NCI-H446 (cell line): Measurements from ENCODE around the gene TSPYL1.
"Not testable (repeated sequence)": the region's sequence is repeated elsewhere in the genome, so short reads cannot be mapped to it uniquely, and the experiment has no call there.

ENCODE experiments used
- DNase-seq, 2 experiments: peaks; one replicate each; lab custom pipeline; 2025; lab: John Stamatoyannopoulos, UW

TSPYL1 gene

DNA sequence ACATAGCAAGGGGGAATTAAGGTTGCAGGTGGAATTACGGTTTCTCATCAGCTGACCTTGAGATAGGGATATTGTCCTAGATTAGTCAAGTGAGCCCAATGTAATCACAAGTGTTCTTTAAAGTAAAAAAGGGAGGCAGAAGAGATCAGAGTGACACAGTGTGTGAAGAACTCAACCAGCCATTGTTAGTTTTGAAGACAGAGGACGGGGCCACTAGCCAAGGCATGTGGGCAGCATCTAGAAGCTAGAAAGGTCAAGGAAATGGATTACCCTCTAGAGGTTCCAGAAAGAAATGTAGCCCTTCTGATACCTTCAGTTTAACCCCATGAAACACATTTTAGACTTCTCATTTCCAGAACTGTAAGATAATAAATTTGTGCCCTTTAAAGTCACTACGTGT is 18.5 kb upstream of the TSPYL1 start:
- DNase-seq = no peak

DNA sequence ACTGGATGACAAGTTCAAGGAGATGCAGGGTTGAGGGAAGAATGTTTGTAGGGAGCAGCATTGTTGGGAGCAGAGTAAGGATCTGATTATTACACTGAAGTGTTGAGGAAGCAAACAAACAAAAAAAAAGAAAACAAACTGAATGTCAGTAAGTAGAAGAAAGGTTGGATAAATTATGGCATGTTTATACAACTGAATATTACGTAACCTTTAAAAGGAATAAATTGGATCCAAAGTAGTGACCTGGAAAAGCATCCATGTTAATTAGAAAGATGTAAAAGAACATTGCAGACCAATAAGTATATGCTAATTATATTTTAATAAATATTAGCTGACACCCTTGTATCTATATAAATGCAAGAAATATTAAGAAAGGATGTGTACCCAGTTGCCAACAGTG is 12.8 kb upstream of the TSPYL1 start:
- no peak for DNase-seq

DNA sequence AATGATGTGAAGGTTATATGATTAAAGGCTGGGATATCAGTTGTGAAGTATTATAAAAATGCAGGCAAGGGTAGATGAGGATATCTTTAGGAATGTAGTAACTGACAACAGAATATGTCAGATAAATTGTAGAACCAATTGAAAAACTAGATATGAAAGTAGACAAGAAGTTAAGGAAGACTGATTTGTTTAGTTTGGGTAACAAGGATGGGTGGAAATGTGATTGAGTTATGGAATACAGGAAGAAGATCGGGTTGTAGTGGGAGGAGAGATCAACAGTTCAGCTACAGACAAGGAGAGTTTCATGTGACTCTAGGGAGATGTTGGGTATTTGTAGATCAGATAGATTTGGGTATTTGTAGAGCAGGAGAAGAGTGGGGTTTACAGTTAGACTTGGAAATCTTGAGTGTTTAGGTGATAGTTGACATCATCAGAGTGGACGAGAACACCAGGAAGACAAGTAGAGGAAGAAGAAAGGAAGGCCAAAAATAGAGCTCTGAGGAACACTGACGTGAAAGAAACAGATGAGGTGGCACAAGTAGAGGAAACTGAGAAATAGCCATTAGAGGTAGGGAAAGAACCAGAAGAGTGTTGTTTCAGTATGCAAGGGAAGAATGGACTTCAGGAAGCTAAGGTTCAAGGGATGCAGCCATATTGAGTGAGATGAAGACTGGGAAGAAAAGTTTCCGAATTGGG is 12.1 kb upstream of the TSPYL1 start:
- DNase-seq = no peak

DNA sequence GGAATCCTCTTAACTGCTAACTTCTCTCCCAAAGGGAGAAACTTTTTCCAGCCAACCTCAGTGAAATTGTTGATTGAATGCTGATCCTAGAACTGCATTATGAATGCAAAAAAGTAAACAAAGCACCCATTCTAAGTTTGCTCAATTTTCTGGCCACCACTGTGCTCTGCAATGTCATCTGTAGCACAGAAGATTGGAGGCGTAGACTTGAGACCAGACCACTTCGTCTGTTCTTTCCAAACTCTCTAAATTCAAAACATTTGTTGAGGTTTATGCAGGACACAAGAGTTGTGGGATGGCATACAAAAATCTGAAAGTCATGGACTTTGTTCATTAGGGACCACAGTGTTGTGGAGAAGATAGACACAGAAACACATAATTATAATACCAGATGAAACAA is 11.1 kb upstream of the TSPYL1 start:
- DNase-seq = no peak

DNA sequence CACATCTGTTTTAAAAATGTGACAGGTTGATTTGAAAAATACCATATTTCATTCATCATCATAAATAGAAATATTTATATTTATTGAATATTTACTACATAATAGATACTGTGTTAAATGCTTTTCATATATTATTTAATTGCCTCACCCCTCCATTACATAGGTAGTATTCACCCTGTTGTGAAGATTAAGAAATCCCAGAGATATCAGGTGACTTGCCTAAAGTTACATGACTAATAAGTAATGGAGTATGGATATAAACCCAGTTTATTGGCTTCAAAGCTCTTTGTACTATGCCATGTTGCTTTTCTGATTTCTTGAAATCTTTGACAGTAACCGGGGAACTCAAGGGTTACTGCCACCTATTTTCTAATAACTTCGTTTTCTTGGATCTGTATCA is 10.1 kb upstream of the TSPYL1 start:
- DNase-seq = no peak

DNA sequence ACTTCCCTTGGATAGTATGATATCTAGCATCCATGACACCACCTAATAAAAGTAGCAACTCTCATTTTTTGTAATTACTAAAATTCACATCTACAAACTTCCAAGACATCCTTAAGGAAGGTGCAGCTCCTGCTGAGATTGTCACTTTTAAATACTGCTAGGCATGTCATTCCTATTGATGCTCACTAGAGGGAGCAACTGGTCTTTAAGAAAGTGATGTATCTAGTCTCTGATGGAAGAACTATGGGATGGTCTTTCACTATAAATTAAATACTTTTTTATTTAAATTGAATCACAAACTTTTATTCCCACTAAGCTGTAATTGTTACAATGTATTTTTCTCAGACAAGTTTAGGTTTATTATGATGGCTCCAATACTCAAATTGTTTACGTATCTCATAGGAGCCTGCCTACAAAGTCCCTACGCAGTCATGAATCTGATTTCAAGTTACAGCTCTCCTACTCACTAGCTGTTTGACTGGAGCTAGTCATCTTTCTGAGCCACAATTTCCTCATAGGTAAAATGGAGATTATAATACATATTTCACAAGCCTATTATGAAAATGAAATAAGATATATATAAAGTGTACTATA is 8.1 kb upstream of the TSPYL1 start:
- peak; percentile 2 to 48 for DNase-seq

DNA sequence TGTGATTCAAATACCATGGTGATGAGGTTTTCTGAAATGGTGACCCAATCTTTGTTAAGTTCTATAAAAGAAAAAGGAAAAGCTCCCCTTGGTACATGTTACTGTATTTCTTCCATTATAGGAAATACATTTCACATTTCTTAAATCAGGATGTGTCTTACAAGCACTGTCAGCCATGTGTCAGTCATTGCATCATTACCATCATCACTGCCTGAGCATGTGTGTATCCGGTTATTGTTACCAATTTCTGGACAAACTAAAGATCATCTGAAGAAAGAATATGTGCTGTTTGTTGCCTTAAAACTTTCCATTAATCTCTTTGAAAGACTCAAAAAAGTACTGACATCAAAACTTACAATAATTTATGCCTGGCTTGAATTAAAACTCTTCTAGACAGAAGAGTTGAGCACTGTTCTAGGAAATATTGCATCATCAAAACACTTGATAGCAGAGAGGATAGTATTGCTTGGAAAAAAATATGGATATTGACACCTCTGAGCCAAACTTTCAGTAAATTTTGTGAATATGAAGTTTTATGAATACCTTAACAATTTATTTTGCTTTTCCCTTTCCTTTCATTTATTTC is 7.1 kb upstream of the TSPYL1 start:
- DNase-seq = no peak

DNA sequence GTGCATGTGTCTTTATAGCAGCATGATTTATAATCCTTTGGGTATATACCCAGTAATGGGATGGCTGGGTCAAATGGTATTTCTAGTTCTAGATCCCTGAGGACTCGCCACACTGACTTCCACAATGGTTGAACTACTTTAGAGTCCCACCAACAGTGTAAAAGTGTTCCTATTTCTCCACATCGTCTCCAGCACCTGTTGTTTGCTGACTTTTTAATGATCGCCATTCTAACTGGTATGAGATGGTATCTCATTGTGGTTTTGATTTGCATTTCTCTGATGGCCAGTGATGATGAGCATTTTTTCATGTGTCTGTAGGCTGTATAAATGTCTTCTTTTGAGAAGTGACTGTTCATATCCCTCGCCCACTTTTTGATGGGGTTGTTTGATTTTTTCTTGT is 5.3 kb upstream of the TSPYL1 start:
- DNase-seq = not testable (repeated sequence)

DNA sequence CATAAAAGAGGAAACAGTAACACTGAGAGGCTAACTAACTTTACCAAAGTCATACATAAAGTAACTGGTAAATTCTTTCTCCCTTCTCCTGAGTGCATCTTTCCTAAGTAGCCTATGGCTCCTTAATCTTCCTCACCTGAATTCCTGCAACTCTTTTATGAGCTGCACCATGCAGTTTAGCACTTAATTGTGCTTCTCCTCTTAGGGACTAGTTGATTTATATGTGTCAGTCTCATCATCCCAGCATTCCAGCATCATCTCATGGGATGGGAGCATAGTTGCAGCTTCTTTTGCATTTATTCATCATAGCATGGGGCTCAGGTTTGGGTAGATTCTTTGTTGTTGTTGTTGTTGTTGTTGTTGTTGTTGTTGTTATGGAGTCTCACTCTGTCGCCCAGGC is 3.5 kb upstream of the TSPYL1 start:
- DNase-seq = no peak

DNA sequence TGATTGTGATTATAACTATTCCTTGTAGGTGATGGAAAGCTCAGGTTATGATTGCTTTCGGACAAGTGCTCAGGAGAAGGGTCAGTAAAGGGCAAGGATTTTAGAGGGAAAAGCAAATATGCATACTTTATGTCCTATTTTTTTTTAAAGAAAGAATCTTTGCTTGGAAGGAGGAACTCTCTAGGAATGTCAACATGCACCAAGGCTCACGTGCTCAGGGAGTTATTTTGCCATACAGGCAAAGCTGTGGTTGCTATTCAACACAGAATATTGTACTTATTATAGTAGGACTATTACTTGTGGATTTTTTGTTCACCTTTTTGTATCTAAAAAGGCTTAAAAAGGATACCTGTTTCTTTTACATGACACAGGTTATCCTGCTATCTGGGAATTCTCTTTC is 3.0 kb upstream of the TSPYL1 start:
- no peak for DNase-seq

DNA sequence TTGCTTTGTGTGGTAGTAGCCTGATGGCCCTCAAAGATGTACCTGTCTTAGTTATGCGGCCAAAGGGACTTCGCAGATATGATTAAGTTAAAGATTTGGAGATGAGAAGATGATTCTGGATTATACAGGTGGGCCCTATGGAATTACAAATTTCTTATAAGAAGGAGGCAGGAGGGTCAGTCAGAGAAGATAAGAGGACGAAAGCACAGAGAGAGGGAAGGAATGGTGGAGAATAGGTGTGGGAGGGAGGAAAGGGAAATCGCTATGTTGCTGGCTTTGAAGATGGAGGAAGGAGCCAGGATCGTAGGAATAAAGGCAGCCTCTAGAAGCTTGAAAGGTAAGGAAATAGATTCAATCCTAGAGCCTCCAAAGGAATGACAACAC is 1.2 kb upstream of the TSPYL1 start:
- no peak for DNase-seq

DNA sequence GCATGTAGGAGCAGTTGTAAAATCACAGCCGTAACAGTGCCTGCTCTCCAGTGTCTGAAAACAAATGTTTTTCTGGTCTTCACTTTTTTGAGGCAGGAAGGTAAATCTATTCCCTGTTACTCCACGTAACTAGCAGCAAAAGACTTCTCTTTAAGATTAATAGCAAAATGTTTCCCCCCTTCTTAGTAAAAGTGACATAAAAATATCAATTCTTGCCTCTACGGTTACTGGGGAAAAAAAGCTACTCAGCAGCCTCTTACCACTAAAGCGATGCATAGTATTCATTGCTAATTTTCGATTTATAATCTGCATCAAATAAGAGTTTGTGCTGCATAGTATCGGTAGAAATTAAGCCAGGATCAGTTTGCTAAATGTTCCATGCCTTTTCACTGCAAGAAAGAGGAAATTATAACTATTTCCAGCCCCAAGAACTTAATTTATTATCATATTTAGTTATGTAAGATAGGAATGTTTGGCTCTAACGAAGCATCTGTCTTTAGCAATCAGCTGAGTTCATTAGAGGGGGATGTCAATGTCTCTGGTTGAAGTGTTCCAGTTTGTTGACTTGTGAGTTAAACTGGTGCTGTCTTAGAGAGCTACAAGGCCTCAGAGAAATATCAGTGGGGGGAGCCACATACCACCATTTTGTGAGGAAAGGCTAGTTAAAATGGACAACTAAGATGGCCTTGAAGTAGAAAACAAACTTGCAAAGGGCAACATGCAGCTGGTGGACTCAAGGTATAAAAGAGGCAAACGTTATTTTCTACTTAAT is 617 bp upstream of the TSPYL1 start:
- no peak for DNase-seq

DNA sequence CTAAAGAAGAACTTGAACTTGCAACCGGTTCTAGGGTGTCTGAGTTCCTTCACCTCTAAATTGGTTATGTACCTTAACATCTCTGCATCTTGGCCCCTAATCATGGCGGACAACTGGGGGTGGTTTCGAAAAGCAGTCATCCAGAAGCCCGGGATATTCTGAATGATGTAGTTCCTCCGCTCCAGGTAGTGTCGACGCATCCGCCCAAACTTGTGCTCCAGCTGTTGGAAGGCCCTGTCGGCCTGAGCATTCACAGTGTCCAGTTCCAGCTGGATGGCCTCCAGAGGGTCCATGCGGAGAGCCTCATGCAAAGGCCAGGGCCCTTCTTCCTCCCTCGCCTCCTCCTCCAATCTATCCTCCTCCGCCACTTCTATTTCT is 887 bp downstream of the TSPYL1 start:
- DNase-seq = no peak

DNA sequence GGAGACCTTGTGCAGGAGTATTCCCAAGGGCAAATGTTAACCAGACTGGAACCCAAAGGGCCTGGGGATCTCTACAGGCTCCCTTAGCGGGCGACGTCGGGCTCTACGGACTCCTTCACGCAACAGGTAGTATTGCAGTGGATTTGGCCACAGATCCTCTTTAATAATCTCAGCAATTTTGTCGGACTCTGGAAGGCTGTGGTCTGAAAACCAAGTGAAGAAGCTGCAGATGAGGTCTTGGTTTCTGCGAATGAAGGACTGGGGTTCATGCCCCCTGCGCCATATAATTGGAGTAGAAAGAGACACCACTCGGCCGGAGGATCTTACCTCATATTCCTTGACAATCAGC is 1.3 kb downstream of the TSPYL1 start:
- no peak for DNase-seq

DNA sequence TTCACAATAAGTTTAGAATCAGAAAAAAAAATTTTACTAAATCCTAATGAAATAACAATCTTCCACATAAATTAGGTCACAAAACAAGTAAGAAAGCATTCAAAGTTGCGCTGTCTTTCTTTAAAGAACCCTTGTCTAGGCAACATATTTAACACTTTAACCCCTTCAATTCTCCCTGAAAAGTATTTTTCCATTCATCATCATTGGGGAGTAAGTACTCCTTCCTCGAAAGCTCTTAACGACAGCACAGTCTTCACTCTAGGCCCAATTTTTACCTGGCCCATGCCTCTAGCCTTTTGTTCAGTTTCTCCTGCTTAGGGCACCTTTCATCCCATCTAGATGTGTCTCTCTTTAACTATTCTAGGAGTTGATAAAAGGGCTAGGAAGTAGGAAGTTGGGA is 2.6 kb downstream of the TSPYL1 start:
- DNase-seq = no peak

DNA sequence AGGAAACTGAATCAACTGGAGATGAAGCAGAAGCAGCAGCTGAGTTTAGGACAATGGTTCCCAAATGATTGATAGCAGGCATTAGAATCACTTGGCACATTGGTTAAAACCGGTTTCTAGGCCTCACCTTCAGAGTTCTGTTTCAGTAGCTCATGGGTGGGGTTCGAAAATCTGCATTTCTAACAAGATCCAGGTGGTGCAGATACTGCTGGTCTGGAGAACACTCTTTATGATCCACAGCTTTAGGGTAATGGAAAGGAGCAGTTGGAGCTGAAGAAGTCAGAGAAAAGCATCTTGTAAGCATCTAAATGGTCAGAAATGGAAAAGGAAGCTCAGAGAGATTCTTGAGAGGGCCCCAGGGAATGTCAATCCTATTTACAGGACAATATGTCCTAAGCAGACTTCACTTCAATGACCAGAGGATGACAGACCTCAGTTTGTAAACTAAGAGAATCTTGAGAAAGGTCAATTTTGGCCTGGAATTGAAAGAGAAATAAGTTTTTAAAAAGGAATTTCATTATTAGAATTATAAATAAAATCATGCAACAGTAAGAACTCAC is 8.5 kb downstream of the TSPYL1 start:
- DNase-seq = no peak

DNA sequence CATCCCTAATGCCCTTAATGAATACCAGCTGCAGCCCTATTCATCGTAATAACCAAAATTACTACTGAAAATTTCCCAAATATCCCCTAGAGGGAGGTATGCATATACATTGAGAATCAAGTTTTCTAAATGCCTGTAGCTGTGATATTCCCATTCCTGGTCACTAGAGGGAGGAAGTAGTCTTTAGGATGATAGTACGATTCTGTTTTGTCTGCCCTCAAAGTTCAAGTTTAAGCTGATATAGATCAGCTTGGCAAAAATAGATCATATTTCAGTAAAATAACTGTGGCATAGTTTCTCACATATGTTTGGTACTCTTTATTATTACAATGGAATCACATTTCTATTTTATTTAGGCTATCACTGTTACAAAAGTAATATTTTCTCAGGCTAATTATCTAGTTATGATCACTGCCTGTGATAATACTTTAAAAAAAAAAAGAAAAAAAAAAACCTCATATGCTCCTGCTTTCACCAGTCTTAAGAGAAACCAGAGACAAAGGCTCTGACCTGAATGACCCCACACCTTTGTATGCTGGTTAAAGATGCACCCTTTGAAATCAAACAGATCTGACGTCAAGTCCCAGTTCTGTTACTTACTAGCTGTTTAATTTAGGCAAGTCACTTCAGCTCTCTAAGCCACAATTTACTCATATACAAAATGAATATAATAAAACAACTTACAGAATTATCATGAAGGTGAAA is 11.0 kb downstream of the TSPYL1 start:
- peak; percentile 31 to 70 for DNase-seq

DNA sequence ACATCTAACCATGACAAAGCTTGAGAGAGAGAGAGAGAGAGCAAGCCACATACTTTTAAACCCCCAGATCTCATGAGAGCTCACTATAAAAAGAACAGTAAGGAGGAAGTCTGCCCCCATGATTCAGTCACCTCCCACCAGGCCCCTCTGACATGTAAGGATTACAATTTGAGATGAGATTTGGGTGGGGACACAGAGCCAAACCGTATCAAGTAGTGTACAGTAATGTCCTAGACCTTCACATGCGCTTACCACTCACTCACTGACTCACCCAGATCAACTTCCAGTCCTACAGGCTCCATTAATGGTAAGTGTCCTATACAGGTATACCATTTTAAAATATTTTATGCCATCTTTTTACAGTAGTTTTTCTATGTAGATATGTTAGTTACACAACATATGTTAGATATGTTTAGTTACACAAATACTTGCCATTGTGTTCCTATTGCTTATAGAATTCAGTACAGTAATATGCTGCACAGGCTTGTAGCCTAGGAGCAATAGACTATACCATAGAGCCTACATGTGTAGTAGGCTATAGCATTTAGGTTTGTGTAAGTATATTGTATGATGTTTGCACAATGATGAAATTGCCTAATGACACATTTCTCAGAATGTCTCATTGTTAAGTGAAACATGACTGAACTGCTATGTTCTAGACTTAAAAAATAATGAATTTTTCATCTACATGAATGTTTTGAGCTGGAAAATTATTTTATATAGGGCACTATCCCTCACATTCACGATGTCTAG is 11.7 kb downstream of the TSPYL1 start:
- DNase-seq = no peak

DNA sequence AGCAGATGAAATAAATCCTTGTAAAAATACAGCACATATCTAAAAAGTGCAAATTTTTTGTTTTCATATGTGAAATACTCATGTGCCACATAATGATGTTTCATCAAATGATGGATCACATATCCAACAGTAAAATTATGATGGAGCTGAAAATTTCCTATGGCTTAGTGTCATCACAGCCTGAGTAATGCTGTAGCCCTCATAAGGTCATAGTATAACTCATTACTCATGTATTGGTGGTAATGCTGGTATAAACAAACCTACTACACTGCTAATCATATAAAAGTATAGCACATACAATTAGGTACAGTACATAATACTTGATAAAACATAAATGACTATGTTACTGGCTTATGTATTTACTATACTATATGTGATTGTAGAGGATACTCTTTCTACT is 12.9 kb downstream of the TSPYL1 start:
- no peak for DNase-seq

DNA sequence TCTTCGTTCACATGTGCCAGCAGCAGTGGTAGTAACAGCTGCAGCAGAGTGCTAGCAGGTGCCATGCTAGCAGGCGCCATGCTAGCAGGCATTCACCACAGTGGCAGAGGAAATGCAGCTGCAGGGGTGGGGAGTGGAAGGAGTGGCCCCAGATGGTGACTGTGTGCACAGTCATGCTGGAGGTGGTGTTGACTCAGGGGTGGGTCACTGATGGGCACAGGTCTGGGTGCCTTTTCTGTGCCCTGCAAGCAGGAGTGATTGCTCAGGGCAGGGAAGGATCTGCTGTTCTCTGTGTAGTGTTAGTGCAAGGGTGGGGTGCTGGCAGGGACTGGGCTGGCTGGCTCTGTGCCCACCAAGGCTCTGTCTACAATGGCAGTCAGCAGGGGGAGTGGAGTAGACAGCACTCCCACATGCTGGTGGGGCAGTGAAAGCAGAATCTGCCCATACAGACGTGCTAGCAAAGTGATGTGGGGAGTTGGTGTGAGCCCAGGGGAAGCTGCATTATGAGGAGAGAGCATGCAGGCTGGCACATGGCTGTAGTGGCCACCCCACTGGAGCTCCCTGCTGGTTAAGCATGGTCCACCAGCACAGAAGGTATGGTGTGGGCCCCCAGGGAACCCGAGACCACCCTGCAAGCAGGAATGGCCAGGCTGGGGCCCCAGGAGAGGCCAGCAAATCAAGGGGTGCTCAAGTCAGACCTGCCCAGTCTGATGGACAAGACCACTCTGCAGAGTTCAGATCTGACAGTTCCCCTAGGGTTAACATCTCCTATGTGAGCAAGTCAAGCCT is 14.5 kb downstream of the TSPYL1 start:
- DNase-seq = no peak

DNA sequence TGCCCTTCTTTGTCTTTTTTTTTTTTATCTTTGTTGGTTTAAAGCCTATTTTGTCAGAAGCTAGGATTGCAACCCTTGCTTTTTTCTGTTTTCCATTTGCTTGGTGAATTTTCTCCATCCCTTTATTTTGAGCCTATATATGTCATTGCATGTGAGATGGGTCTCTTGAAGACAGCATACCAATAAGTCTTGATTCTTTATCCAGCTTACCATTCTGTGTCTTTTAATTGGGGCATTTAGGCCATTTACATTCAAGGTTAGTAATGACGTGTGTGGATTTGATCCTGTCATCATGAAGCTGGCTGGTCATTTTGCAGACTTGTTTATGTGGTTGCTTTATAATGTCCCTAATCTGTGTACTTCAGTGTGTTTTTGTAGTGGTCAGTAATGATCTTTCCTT is 16.4 kb downstream of the TSPYL1 start:
- no peak for DNase-seq
